Loucy (cell line): ENCODE measurements around the gene ANKRD27.

Source experiments
- H2AFZ ChIP-seq: fragments of 200-600 bp; sonication (generic); 2 replicates; pipeline ENCODE4 v1.6.0; 2016; ENCODE audit warnings: antibody characterized with exemption, mild to moderate bottlenecking, low read length, moderate library complexity
- H3F3A ChIP-seq: fragments of 200-600 bp; 2 replicates; pipeline ENCODE4 v1.6.0; 2016; ENCODE audit warnings: antibody characterized with exemption, low read depth, mild to moderate bottlenecking
- H3K27me3 ChIP-seq: fragments of 200-600 bp; sonication (generic); 2 replicates; pipeline ENCODE4 v1.6.1; 2014; ENCODE audit warnings: low read length, mild to moderate bottlenecking; ENCODE audit not compliant: insufficient read depth, poor library complexity, severe bottlenecking
- H3K36me3 ChIP-seq: fragments of 200-600 bp; sonication (generic); 2 replicates; pipeline ENCODE4 v1.6.1; 2016; ENCODE audit warnings: low read length; ENCODE audit not compliant: insufficient read depth
- H3K4me1 ChIP-seq: fragments of 200-600 bp; sonication (generic); 2 replicates; pipeline ENCODE4 v1.5.1; 2014; ENCODE audit warnings: low read length, mild to moderate bottlenecking; ENCODE audit not compliant: insufficient read depth, poor library complexity, severe bottlenecking
- H3K4me2 ChIP-seq: fragments of 200-600 bp; sonication (generic); 2 replicates; pipeline ENCODE4 v1.6.0; 2014; ENCODE audit warnings: antibody characterized with exemption, low read length, low read depth, mild to moderate bottlenecking; ENCODE audit not compliant: poor library complexity, severe bottlenecking
- H3K4me3 ChIP-seq: fragments of 200-600 bp; sonication (generic); 2 replicates; pipeline ENCODE4 v1.5.1; 2014; ENCODE audit warnings: low read length, mild to moderate bottlenecking, mixed read lengths; ENCODE audit not compliant: poor library complexity, severe bottlenecking
- H3K79me2 ChIP-seq: fragments of 200-600 bp; sonication (generic); 2 replicates; pipeline ENCODE4 v1.6.1; 2014; ENCODE audit warnings: low read length; ENCODE audit not compliant: insufficient read depth
- H3K9ac ChIP-seq: fragments of 200-600 bp; sonication (generic); 2 replicates; pipeline ENCODE4 v1.6.0; 2014; ENCODE audit warnings: mild to moderate bottlenecking, low read depth, low read length, moderate library complexity; ENCODE audit not compliant: poor library complexity, severe bottlenecking
- H3K9me2 ChIP-seq: fragments of 200-600 bp; sonication (generic); replicated peaks from 2 replicates; pipeline ENCODE4 v1.6.1; 2016; ENCODE audit warnings: low read depth, low read length, mixed read lengths
- H3K9me3 ChIP-seq: fragments of 200-600 bp; sonication (generic); 2 replicates; pipeline ENCODE4 v1.6.1; 2014; ENCODE audit warnings: mild to moderate bottlenecking, antibody characterized with exemption, low read length, low read depth; ENCODE audit not compliant: insufficient read depth
- H4K20me1 ChIP-seq: fragments of 200-600 bp; sonication (generic); 2 replicates; pipeline ENCODE4 v1.6.0; 2014; ENCODE audit warnings: antibody characterized with exemption, low read length, mild to moderate bottlenecking; ENCODE audit not compliant: insufficient read depth, poor library complexity, severe bottlenecking
- CTCF ChIP-seq: fragments of 200-600 bp; sonication (generic); conservative IDR thresholded peaks from 2 replicates; pipeline ENCODE4 v1.5.1; 2014; ENCODE audit warnings: mild to moderate bottlenecking, antibody characterized with exemption, low read length
- EZH2phosphoT487 ChIP-seq: fragments of 200-600 bp; IDR thresholded peaks from 2 replicates; pipeline ENCODE4 v1.6.1; 2018; ENCODE audit warnings: antibody characterized with exemption, mild to moderate bottlenecking, moderate library complexity, borderline replicate concordance

Gene ANKRD27

GRCh38 chr19:32677657-32678056, 2.7 kb upstream of the ANKRD27 start:
- Histone ChIP-seq H3K4me1 (peaks cover 8% of the 10 kb centered on the region), H3K27me3 (no peaks in the 10 kb centered on the region), H3K9ac (no peak overlapping the region), H3K79me2 (peaks cover 22% of the 10 kb centered on the region), H2AFZ (no peak overlapping the region), H4K20me1 (peaks cover 19% of the 10 kb centered on the region), H3K36me3 (no peaks in the 10 kb centered on the region), H3K9me3 (no peaks in the 10 kb centered on the region), H3K4me2 (no peak overlapping the region), H3K4me3 (no peak overlapping the region), H3K9me2 (no peaks in the 10 kb centered on the region), H3F3A (no peaks in the 10 kb centered on the region)
- no peak for TF ChIP-seq EZH2phosphoT487
- peak; percentile 34 for TF ChIP-seq CTCF

- no peaks in the 10 kb centered on the region for H3F3A ChIP-seq
- no peak overlapping the region for H2AFZ ChIP-seq
- no peak overlapping the region for H3K4me2 ChIP-seq
- no peaks in the 10 kb centered on the region for H3K9me3 ChIP-seq
- TF ChIP-seq CTCF (no peak), EZH2phosphoT487 (no peak)
- peaks cover 30% of the 10 kb centered on the region for H3K79me2 ChIP-seq
- no peak overlapping the region for H3K9ac ChIP-seq
- H3K9me2 ChIP-seq: no peaks in the 10 kb centered on the region
- peaks cover 26% of the 10 kb centered on the region for H4K20me1 ChIP-seq
- H3K27me3 ChIP-seq: no peaks in the 10 kb centered on the region
- H3K36me3 ChIP-seq: no peaks in the 10 kb centered on the region
- no peak overlapping the region for H3K4me3 ChIP-seq
- peaks cover 13% of the 10 kb centered on the region for H3K4me1 ChIP-seq
These were observed 1.9 kb upstream of the ANKRD27 start for GRCh38 chr19:32676895-32677359.

GRCh38 chr19:32676186-32676894, 1.4 kb upstream of the ANKRD27 start:
- Histone ChIP-seq H3K4me2 (peak overlapping the region; percentile 91), H3F3A (no peaks in the 10 kb centered on the region), H3K79me2 (peaks cover 36% of the 10 kb centered on the region), H3K4me1 (peaks cover 17% of the 10 kb centered on the region), H3K9me2 (no peaks in the 10 kb centered on the region), H3K36me3 (no peaks in the 10 kb centered on the region), H3K4me3 (no peak overlapping the region), H3K27me3 (no peaks in the 10 kb centered on the region), H2AFZ (no peak overlapping the region), H4K20me1 (peaks cover 27% of the 10 kb centered on the region), H3K9me3 (no peaks in the 10 kb centered on the region), H3K9ac (no peak overlapping the region)
- TF ChIP-seq EZH2phosphoT487: no peak
- TF ChIP-seq CTCF: no peak
